HepG2 (cell line): Measurements from ENCODE around the gene OPRL1. TPM values are rescaled to one million over a fixed set of nuclear protein-coding genes. Genes with fewer than 3 reads are reported as not detected.
A peak's percentile ranks its signal among the peaks of the same experiment; 100 is the strongest.

ENCODE experiments used
- BORCS8-MEF2B ChIP-seq: sonication (generic); formaldehyde crosslinking; IDR thresholded peaks from 2 replicates; pipeline ENCODE4 v1.8.0; 2022; ENCODE audit warnings: mild to moderate bottlenecking, missing genetic modification reagents
- FOXP1 ChIP-seq, 2 experiments: fragments of 450-650 bp in 1 of 2; IDR thresholded peaks; 2 replicates each; pipeline ENCODE4 v1.6.1; 2017 to 2018; ENCODE audit warnings: antibody characterized with exemption in 1 of 2
- HNRNPK ChIP-seq: fragments of 200-400 bp; formaldehyde crosslinking; IDR thresholded peaks from 2 replicates; pipeline ENCODE4 v1.6.1; 2018; ENCODE audit warnings: low read length, low read depth, moderate library complexity, mild to moderate bottlenecking; ENCODE audit not compliant: poor library complexity, severe bottlenecking
- HOXA3 ChIP-seq: sonication (generic); formaldehyde crosslinking; IDR thresholded peaks from 2 replicates; pipeline ENCODE4 v1.5.0; 2020; ENCODE audit warnings: missing genetic modification reagents
- WIZ ChIP-seq: sonication (generic); formaldehyde crosslinking; IDR thresholded peaks from 2 replicates; pipeline ENCODE4 v1.5.1; 2020; ENCODE audit warnings: mild to moderate bottlenecking, missing genetic modification reagents
- ZNF205 ChIP-seq: IDR thresholded peaks from 2 replicates; pipeline ENCODE4 v1.6.1; 2018; ENCODE audit warnings: missing biosample characterization, missing genetic modification reagents
- ZNF335 ChIP-seq: sonication (generic); formaldehyde crosslinking; IDR thresholded peaks from 2 replicates; pipeline ENCODE4 v1.4.0; 2020; ENCODE audit warnings: missing genetic modification reagents
- ZNF501 ChIP-seq: sonication (generic); formaldehyde crosslinking; IDR thresholded peaks from 2 replicates; pipeline ENCODE4 v1.5.1; 2020; ENCODE audit warnings: mild to moderate bottlenecking, moderate library complexity, missing genetic modification reagents
- ZNF563 ChIP-seq: sonication (generic); formaldehyde crosslinking; IDR thresholded peaks from 2 replicates; pipeline ENCODE4 v1.8.0; 2022; ENCODE audit warnings: mild to moderate bottlenecking, moderate library complexity, missing genetic modification reagents
- ZNF768 ChIP-seq: sonication (generic); formaldehyde crosslinking; IDR thresholded peaks from 2 replicates; pipeline ENCODE4 v1.4.0; 2020; ENCODE audit warnings: missing genetic modification reagents
- polyA plus RNA-seq, 8 experiments: library from polyadenylated mRNA; depleted of rRNA in 3 of 8; stranded (reverse) in 7 of 8; unstranded in 1 of 8; fragments of >200 nt; fragmentation: Illumina TruSeq in 4 of 8; extraction: Trizol in 4 of 8; gene quantifications; 2 replicates each; pipeline versions ENCODE4 v1.2.1 to v1.2.3, GENCODE V29; 2011 to 2016; ENCODE audit warnings: low read depth in 4 of 8, missing spikeins in 1 of 8, mixed read lengths in 1 of 8; ENCODE audit not compliant: insufficient read depth in 1 of 8
- total RNA-seq, 5 experiments: library from RNA; depleted of rRNA; stranded (reverse); fragments of >200 nt; fragmentation: Illumina TruSeq; extraction: Trizol; gene quantifications; 2 replicates each; pipeline ENCODE4 v1.2.3, GENCODE V29; 2016; ENCODE audit warnings: low read depth in 1 of 5
- TF ChIP-seq, protein P1 (sequence below): sonication (generic); formaldehyde crosslinking; IDR thresholded peaks from 2 replicates; pipeline ENCODE4 v1.5.0; 2020; ENCODE audit warnings: missing genetic modification reagents, mild to moderate bottlenecking, borderline replicate concordance
- TF ChIP-seq, protein P2 (sequence below): sonication (generic); formaldehyde crosslinking; IDR thresholded peaks from 2 replicates; pipeline ENCODE4 v1.4.0; 2020; ENCODE audit warnings: missing genetic modification reagents

Gene OPRL1
- total and polyA plus RNA-seq, 2 of the 13 experiments (the other 11 are each of a cell fraction or from before 2014, with no cell fraction given) = 0.35 to 0.71 TPM

DNA sequence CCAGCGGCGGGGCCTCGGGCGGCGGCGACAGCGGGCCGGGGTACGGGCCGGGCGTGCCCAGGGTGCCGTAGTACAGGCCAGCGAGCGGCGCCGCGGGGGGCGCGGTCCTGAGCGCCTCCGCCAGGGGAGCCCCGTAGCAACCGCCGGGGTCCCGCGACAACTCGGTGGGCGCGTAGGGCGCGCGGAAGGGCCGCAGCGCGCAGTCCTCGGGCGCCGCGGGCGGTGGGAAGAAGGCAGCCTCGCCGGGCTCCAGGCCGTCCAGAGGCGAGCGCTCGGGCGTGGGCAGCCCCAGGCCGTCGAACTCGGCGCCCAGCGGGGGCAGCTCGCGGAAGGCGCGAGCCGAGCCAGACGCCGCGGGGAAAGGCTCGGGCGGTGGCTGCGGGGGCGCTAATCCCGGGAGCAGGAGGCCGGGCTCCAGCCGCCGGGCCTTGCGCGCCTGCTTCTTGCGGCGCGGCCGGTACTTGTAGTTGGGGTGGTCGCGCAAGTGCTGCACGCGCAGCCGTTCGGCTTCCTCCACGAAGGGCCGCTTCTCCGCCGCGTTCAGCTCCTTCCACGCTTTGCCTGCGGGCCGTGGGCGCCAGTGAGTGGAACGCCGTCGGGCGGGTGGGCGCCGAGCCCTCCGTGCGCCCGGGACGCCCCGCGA is 31.4 kb upstream of the OPRL1 start (continued):
- peak; percentile 63 for TF ChIP-seq HNRNPK
- TF ChIP-seq ZNF501 (CRISPR knock-in tag) = no peak
- TF ChIP-seq FOXP1 (IDR thresholded peaks at IDR 0.05) = no peak
- TF ChIP-seq FOXP1 (CRISPR knock-in tag; IDR thresholded peaks at IDR 0.05) = no peak
- TF ChIP-seq ZNF768 (CRISPR knock-in tag) = peak; percentile 47; the same call in 1 of the 2 replicates
- TF ChIP-seq ZNF335 (CRISPR knock-in tag) = no peak
- TF ChIP-seq ZNF563 = 0 out of 2 replicates have a peak, but pooled peaks have one; percentile 31
- TF ChIP-seq HOXA3 = peak; percentile 64
- 0 out of 2 replicates have a peak, but pooled peaks have one; percentile 4 for TF ChIP-seq ZNF205 (CRISPR knock-in tag)
- TF ChIP-seq, protein P1, sequence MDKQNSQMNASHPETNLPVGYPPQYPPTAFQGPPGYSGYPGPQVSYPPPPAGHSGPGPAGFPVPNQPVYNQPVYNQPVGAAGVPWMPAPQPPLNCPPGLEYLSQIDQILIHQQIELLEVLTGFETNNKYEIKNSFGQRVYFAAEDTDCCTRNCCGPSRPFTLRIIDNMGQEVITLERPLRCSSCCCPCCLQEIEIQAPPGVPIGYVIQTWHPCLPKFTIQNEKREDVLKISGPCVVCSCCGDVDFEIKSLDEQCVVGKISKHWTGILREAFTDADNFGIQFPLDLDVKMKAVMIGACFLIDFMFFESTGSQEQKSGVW = no peak
- no peak for TF ChIP-seq WIZ (CRISPR knock-in tag)
- 0 out of 2 replicates have a peak, but pooled peaks have one; percentile 26 for TF ChIP-seq BORCS8-MEF2B (CRISPR knock-in tag)
- TF ChIP-seq, protein P2, sequence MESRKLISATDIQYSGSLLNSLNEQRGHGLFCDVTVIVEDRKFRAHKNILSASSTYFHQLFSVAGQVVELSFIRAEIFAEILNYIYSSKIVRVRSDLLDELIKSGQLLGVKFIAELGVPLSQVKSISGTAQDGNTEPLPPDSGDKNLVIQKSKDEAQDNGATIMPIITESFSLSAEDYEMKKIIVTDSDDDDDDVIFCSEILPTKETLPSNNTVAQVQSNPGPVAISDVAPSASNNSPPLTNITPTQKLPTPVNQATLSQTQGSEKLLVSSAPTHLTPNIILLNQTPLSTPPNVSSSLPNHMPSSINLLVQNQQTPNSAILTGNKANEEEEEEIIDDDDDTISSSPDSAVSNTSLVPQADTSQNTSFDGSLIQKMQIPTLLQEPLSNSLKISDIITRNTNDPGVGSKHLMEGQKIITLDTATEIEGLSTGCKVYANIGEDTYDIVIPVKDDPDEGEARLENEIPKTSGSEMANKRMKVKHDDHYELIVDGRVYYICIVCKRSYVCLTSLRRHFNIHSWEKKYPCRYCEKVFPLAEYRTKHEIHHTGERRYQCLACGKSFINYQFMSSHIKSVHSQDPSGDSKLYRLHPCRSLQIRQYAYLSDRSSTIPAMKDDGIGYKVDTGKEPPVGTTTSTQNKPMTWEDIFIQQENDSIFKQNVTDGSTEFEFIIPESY (CRISPR knock-in tag) = peak; percentile 70
